DMS53 treated with DMSO at 0.1 percent for 48 hours (cell line): ENCODE data around the gene CLHC1.
"Not testable (repeated sequence)": the region's sequence is repeated elsewhere in the genome, so short reads cannot be mapped to it uniquely, and the experiment has no call there.

Experiments used
- DNase-seq: peaks from one replicate; lab custom pipeline; 2025; ENCODE audit not compliant: unreplicated experiment; lab: John Stamatoyannopoulos, UW

CLHC1 gene

DNA sequence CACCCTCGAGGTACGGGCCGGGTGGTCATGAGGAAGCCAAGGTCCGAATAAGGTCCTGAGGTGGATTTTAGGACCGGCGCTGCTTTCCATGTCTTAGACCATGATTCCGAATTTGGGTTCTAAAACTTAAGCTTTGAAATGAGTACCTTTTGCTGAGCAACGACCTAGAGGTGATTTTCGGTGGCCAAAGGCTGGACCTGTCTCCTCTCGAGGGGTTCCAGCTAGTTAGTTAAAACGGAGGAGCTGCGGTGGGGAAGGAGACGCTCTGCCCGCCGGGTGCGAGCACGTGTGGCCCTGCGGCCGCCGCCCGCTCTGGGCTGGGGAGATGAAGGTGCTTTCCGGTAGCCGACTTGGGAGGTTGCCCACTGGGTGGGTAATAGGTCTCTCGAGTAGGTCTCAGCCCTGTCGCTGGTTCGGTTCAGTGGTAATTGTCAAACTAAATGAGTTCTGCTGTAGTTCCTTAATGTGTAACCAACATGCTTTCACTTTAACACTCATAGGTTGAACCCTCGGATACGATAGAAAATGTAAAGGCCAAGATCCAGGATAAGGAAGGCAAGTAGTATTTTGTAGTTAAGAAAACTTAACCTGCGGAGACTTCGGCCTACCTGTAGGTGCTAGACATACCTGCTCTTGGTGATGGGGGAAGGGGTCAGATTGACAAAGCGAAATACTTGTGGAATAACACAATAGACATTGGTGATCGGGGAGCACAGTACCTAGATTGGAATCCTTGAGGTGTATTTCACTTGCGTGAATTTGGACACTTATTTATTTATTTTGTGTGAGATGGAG lies 967 bp upstream of the CLHC1 start:
- no peak for DNase-seq

DNA sequence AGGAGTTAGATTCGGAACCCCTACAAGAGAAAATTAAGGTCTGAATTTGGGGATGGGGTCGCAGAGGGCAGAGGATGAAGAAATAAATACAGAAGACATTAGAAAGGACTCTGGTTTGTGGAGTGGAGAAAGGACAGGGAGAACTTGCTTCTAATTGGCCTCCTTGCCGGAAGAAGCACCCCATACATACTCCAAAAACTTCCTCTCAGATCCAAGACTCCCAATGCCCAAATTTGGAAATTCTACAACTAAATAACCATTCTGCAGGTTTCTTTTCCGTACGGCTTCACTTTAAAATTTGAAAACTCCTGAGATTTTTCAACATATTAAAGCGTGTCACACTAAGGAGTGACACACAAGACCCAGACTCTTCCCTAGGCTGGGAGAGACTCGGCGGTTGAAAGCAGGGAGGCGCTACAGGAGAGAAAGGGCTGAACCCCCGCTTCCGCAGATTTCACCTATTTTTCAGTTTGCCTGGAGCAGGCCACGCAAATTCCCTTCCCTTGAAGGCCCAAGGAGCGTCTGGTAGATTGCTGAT lies 478 bp downstream of the CLHC1 start:
- DNase-seq = peak; percentile 46

DNA sequence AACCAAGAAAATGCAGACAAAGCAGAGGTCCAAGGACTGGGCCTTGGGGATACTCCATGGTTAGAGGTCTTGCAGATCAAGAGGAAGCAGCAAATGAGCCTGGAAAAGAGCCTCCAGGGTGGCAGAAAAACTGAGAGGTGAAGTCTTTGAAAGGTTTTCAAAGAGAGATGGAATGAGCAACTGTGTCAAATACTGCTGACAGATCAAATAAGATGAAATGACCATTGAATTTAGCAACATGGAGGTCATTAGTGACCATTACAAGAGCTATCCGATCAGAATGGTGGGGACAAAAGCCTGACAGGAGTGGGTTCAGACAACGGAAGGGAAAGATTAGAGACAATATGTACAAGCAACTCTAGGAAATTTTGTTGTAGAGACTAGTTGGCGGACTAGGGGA lies 1.5 kb downstream of the CLHC1 start:
- DNase-seq = no peak

DNA sequence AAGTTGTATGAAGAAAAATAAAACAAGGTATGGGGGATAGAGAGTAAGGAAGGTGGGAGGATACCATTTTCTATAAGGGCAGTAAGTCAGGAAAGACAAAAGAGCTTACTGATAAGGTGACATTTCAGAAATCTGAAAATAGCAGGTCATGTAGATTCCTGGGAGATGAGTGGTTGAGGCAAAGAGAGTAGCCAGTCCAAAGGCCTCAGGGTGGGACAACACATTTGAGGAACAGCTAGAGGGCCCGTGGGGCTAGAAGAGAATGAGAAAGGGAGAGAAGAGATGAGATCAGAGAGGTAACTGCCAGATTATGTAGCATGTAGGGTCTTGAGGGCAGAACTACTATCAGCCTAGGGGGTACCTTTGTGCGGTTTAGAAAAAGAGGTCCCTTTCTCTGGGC lies 2.9 kb downstream of the CLHC1 start:
- DNase-seq = no peak

DNA sequence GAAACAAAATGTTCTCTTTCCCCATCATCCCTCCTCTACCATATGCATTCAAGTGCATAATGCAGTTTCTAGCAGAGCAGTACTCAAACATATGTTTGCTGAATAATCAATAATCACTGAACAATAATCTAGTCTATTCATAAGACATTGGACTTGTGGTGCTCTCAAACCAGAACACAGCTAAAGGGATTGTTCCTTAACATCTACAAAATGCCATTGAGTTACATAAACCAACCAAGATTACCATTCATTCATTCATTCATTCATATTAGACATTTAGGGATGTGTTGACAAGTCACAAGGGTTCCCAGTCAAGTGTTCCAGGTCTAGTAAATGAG lies 3.9 kb downstream of the CLHC1 start:
- no peak for DNase-seq

DNA sequence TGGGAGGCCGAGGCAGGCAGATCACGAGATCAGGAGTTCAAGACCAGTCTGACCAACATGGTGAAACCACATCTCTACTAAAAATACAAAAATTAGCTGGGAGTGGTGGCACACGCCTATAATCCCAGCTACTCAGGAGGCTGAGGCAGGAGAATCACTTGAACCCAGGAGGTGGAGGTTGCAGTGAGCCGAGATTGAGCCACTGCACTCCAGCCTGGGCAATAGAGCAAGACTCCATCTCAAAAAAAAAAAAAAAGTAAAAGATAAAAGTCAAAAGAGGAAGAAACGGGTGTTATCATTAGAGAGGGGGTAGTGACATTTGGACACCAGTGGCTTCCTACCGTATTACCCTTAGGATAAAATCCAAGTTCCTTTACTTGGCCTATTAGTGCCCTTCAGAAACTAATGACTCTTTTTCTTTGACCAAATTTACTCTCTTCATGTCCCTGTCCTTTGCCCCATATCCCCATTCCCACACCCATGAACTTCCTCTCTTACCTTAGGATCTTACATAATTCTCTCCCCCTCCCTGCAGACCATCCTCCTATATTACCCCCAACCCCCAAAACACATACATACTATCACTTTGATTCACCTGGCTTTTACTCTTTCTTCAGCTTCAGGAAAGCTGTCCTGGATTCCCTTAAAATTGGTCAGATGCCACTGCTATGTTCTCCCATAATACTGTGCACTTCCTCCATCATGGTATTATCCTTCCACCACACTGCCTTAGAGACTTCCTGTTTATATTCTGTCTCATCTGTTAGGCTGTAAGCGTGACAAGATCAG lies 4.5 kb downstream of the CLHC1 start:
- DNase-seq = not testable (repeated sequence)

DNA sequence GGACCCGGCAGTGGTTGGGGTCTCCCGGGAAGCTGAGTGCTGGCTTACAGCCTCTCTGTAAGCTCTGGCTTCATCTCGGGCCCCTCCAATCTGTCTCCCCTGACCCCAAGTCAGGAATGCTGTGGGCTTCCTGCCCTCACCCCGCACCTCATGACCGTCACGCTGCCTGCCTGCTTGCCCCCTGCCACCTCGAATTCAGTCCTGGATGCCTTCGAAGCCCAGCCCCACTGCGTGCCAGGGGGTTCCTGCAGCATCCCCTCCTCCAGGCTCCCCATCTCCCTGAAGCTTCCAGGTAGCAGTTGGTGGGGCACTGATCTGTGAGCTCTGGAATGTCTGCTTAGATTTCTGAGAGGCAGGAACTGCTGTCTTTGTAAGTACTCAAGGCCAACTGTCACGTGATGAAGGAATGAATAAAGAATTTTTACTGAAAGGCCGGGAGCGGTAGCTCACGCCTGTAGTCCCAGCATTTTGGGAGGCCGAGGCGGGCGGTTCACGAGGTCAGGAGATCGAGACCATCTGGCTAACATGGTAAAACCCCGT lies 6.5 kb downstream of the CLHC1 start:
- DNase-seq = no peak

DNA sequence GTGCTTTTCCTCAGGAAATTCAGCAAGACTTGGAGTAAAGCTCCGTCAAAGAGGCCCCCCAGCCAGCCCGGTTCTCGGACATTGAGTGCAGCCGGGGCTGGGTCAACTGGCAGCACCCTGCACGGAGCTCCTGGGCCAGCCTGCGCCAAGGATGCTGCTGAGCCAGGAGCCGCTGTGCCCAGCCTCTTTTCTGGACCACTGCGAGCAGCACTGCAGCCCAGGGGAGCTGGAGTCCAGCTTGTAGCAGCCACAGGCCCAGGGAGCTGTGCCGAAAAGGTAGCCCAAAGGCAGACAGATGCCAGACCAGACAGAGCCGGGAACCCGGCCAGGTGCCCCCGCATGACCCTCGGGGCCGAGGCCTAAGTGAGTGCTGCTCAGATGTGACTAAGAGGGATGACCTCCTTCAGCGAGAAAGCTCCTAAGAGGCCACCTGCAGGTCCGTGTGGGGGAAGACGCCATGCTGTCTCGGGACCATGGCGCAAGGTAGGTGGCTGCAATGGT lies 7.3 kb downstream of the CLHC1 start:
- no peak for DNase-seq

DNA sequence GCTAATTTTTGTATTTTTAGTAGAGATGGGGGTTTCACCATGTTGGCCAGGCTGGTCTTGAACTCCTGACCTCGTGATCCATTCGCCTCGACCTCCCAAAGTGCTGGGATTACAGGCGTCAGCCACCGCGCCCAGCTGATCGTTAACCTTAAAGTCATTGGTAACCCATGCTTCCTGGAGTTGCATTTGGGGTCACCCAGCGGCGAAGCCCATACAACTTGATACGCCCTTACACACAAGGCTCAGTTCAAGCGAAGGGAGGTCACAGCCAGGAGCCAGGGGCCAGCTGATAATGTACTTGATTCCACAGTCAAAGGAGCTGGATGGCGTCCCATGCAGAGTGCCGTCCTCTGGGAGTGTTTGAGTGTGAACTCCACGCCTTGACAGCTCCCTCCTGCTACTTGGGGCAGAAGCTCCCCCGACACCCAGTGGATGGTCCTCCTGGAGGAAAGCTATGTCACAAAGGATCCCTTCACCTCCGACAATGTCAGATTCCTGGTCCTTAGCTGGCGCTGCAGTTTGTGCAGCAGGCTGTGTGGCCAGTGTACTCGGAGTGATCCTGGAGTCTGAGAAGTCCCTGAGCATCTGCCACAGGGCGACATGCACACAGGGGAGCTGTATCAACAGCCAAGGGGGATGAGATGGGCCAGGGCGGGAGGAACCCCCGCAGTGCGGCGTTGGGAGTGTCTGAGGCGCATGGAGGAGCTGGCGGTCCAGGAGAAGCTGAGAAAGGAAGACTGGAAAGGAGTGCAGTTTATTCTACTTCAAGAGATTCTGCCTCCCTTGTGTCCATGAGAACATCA lies 7.9 kb downstream of the CLHC1 start:
- no peak for DNase-seq

DNA sequence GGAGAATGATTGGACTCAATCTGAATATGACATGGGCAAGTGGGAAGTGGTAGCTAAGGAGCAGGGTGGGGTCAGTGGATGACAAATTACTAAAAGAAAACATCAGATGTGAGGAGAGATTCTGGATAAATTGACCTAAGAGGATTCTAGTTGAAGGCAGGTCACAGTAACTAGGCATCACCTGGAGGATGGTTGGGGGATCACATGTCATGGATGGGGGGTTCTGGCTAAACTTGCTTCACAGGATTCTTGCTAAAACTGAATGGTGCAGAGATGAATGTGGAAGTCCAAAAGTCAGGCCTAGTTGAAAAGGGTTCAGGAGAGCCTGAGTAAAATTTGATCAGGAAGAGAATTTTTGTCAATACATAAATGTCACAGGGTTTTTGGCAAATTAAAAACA lies 18.3 kb downstream of the CLHC1 start:
- DNase-seq = no peak

DNA sequence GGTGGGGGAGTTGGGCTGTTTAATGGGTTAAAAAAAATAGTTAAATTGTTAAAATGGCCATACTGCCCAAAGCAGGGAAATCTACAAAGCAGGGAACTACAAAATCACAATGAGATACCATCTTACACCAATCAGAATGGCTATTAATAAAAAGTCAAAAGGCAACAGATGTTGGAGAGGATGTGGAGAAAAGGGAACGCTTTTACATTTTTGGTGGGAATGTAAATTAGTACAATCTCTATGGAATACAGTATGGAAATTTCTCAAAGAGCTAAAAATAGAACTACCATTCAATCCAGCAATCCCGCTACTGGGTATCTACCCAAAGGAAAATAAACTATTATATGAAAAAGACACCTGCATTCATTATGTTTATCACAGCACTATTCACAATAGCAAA lies 27.1 kb downstream of the CLHC1 start:
- no peak for DNase-seq

DNA sequence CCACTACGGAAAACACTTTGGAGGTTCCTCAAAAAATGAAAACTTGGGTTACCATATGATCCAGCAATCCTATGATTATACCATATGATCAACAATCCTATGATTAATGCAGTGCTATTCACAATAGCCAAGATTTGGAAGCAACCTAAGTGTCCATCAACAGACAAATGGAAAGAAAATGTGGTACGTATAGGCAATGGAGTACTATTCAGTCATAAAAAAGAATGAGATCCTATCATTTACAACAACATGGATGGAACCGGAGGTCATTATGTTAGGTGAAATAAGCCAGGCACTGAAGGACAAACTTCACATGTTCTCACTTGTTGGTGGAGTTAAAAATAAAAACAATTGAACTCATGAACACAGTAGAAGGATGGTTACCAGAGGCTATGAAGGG lies 27.6 kb downstream of the CLHC1 start:
- DNase-seq = no peak

DNA sequence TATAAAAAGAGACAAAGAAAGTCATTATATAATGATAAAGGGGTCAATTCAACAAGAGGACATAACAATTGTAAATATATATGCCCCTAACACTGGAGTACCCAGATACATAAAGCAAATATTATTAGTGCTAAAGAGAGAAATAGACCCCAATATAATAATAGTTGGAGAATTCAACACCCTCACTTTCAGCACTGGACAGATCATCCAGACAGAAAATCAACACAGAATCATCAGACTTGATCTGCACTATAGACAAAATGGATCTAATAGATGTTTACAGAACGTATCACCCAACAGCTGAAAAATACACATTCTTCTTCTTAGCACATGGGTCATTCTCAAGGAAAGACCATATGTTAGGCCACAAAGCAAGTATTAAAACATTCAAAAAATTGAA lies 31.7 kb downstream of the CLHC1 start:
- no peak for DNase-seq

DNA sequence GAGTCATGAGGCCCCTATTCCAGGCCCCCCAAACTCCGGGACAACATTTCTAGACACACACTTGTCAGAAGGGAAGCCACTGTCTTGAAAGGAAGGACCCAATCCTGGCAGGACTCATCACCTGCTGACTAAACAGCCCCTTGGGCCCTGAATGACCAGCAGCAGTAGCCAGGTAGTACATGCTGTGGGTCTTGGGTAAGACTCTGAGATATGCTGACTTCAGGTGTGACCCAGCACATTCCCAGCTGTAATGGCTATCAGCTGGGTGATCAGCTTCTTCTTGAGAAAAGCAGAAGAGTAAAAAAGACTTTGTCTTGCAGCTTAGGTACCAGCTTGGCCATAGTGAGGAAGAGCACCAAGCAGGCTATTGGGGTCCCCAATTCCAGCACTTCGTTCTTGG lies 35.6 kb downstream of the CLHC1 start:
- DNase-seq = no peak

DNA sequence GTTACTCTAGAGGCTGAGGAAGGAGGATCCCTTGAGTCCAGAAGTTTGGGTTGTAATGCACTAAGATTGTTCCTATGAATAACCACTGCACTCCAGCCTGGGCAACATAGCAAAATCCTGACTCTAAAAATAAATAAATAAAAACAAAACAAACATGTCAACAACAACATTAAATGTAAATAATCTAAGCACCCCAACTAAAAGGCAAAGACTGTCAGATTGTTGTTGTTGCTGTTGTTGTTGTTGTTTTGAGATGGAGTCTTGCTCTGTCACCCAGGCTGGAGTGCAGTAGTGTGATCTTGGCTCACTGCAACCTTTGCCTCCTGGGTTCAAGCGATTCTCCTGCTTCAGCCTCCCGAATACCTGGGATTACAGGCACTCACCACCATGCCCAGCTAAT lies 40.2 kb downstream of the CLHC1 start:
- not testable (repeated sequence) for DNase-seq

DNA sequence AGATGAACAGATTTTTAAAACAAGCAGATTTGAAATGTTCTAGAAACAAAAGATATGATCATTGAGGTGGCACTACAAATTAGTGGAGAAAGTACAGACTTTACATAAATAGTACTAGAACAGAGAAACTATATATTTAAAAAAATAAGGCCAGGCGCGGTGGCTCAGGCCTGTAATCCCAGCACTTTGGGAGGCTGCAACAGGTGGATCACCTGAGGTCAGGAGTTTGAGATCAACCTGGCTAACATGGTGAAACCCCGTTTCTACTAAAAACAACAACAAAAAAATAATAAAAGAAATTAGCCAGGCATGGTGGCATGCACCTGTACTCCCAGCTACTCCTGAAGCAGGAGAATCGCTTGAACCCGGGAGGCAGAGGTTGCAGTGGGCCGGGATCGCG lies 45.3 kb downstream of the CLHC1 start:
- DNase-seq = not testable (repeated sequence)

DNA sequence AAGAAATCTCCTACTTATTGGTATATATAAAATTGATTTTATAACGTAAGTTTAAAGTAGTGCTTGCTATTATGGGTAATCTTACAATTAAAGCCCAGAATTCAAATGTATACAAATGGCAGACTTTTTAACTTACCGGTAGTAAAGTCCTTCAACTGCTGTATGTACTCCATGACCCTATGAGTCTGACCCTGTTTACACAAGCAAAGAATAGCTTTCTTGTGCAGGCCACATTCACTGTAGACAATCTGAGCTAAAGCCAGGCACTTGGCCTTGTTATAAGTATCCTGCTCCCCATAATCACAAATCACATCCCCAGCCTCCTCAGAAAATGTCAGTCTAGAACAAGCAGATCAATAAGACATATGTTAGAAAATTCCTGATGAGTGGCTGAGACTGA lies 51.7 kb downstream of the CLHC1 start:
- no peak for DNase-seq

DNA sequence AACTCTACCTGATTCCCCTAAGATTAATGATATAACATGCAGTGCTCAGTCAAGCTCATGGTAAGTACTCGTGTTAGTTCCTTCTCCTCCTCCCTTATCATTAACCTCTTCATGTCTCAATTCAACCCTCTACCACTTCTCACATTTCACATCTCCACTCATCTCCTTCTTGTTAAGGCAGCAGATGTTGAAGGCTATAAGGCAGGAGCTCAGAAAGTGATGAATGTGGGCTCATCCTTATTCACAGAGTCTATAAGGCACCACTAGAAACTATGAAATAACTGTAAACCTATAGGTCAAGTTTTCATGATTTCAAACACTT lies 56.0 kb downstream of the CLHC1 start:
- no peak for DNase-seq

DNA sequence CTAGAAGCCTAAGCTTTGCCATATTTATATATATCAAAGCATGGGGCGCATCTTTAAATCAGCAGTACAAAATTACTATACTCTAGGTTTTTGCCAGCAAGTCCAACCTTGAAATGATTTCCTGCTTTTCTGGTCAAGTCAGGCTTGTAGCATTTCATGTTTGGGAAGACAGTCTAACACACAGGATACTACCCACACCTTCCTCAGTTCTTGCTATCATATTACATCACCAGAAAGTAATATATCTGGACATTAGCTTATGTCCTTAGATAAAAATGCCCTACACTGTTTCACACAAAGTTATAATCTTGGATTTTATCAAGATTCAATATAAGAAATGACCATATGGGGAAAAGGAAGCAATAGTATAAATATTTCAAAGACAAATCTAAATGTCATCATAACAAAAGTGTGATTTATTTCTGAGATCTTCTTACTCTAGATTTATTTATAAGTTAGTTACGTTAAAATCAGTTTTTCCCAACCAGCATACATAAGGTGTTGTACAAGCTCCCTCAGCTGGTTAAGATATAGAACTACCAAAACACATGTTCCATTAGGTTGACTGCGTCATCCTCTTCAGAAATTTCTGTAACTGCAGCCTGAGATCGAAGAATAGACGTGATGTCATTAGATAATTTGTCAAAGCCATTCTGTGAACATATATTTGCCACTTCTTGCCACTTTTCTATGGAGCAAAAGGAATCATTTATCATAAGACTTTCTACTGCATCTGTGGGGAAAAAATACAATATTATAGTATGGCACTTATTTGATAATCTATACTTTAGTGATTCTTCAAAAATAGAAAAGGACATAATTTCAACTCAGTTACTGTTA lies 56.6 kb downstream of the CLHC1 start:
- DNase-seq = peak; percentile 83

DNA sequence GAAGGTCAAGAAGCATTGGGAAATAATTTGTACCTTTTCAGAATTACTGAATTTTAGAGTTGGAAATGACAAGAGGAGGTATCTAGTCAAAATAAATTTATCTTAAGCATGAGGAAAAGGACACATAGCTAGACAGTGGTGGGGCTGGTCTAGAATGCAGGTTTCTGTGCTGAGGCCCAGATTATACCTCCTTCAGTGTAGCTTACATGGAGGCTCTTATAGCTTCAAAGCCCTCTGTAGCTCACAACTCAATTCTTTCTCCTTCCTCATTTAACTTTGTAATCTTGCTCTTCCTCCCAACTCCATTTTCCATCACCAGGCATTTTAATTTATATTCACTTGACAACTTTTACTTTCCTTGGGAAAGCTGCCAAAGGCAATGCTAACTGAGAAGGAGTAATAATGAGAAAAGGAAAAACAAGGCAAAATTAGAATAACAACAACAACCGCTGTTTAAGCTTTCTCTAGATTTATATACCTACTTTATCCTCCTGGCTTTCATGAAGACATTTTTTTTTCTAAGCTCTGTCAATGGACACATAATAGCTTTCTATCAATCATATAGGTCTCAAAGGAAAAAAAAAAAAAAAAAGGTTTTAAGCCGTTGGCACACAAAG lies 58.5 kb downstream of the CLHC1 start:
- DNase-seq = no peak
